SK-N-SH (cell line): ENCODE data around the gene HAUS7. TPM values are rescaled to one million over a fixed set of nuclear protein-coding genes. Genes with fewer than 3 reads are reported as not detected.
A peak's percentile ranks its signal among the peaks of the same experiment; 100 is the strongest.

Source experiments
- CTCF ChIA-PET: fragments of 300-600, 350-600 bp; formaldehyde crosslinking; extraction: SDS; loops from one replicate; lab custom pipeline; 2021; lab: Yijun Ruan, JAX
- POLR2A ChIA-PET: fragments of 350-600 bp; sonication (Branson Sonifier 250); formaldehyde crosslinking; extraction: SDS; loops from one replicate; lab custom pipeline; 2020; ENCODE audit warnings: antibody characterized with exemption, inconsistent platforms; lab: Yijun Ruan, JAX
- DNase-seq: peaks from one replicate; pipeline ENCODE4 v3.0.0; 2012
- H2AFZ ChIP-seq: fragments of 200-600 bp; sonication (generic); 2 replicates; pipeline ENCODE4 v1.8.1; 2016; ENCODE audit warnings: antibody characterized with exemption, mild to moderate bottlenecking, low read depth
- H3F3A ChIP-seq: fragments of 200-600 bp; sonication (generic); replicated peaks from 2 replicates; pipeline ENCODE3; 2016; ENCODE audit warnings: antibody characterized with exemption, mild to moderate bottlenecking; ENCODE audit not compliant: insufficient read depth
- H3K27ac ChIP-seq, 2 experiments: fragments of 200-500 bp in 1 of 2; fragments of 200-600 bp in 1 of 2; sonication (Bioruptor generic) in 1 of 2; sonication (generic), shearing (Covaris generic) in 1 of 2; 2 replicates each; pipeline versions ENCODE4 v1.5.1 to v1.6.1; 2014 to 2016; ENCODE audit warnings: low read depth in 2 of 2, inconsistent platforms in 1 of 2, low read length in 1 of 2, mild to moderate bottlenecking in 1 of 2, mixed read lengths in 1 of 2
- H3K27me3 ChIP-seq: fragments of 200-600 bp; sonication (generic), shearing (Covaris generic); 2 replicates; pipeline ENCODE4 v1.6.1; 2016; ENCODE audit warnings: mixed run types; ENCODE audit not compliant: insufficient read depth
- H3K36me3 ChIP-seq, 2 experiments: fragments of 200-500 bp in 1 of 2; fragments of 200-600 bp in 1 of 2; sonication (Bioruptor generic) in 1 of 2; sonication (generic) in 1 of 2; replicated peaks in 1 of 2; 2 replicates each; pipeline versions ENCODE3 to v1.5.1; 2014 to 2016; ENCODE audit warnings: low read length in 1 of 2, mild to moderate bottlenecking in 1 of 2; ENCODE audit not compliant: insufficient read depth in 2 of 2, control insufficient read depth in 1 of 2
- H3K4me1 ChIP-seq, 2 experiments: fragments of 200-500 bp in 1 of 2; fragments of 200-600 bp in 1 of 2; sonication (Bioruptor generic) in 1 of 2; sonication (generic), shearing (Covaris generic) in 1 of 2; 2 replicates each; pipeline versions ENCODE4 v1.5.1 to v1.6.1; 2014 to 2016; ENCODE audit warnings: low read depth in 1 of 2, low read length in 1 of 2, mixed run types in 1 of 2; ENCODE audit not compliant: insufficient read depth in 2 of 2, control insufficient read depth in 1 of 2
- H3K4me2 ChIP-seq: fragments of 200-600 bp; sonication (generic), shearing (Covaris generic); 2 replicates; pipeline ENCODE4 v1.6.1; 2017; ENCODE audit warnings: mixed run types
- H3K4me3 ChIP-seq, 2 experiments: fragments of 200-500 bp in 1 of 2; fragments of 200-600 bp in 1 of 2; sonication (Bioruptor generic) in 1 of 2; sonication (generic), shearing (Covaris generic) in 1 of 2; 2 replicates each; pipeline versions ENCODE4 v1.5.1 to v1.8.1; 2014 to 2016; ENCODE audit warnings: low read depth in 2 of 2, inconsistent platforms in 1 of 2, low read length in 1 of 2, mild to moderate bottlenecking in 1 of 2, mixed read lengths in 1 of 2, moderate library complexity in 1 of 2
- H3K79me2 ChIP-seq: fragments of 200-600 bp; sonication (generic); 2 replicates; pipeline ENCODE4 v1.8.1; 2017; ENCODE audit warnings: mild to moderate bottlenecking; ENCODE audit not compliant: insufficient read depth
- H3K9ac ChIP-seq: fragments of 200-600 bp; sonication (generic); 2 replicates; pipeline ENCODE4 v1.6.1; 2017; ENCODE audit warnings: mixed run types
- H3K9me2 ChIP-seq: fragments of 200-600 bp; sonication (generic); 2 replicates; pipeline ENCODE4 v1.6.1; 2017; ENCODE audit warnings: mixed run types
- H3K9me3 ChIP-seq: fragments of 200-600 bp; sonication (generic); 2 replicates; pipeline ENCODE4 v1.6.1; 2017; ENCODE audit warnings: mixed run types, mild to moderate bottlenecking, moderate library complexity
- H4K20me1 ChIP-seq: fragments of 200-600 bp; sonication (generic); 2 replicates; pipeline ENCODE4 v1.6.1; 2017; ENCODE audit warnings: mild to moderate bottlenecking, mixed run types; ENCODE audit not compliant: insufficient read depth
- ELF1 ChIP-seq: IDR thresholded peaks from 2 replicates; pipeline ENCODE4 v1.4.0; 2012
- FOXJ3 ChIP-seq: sonication (generic); formaldehyde crosslinking; IDR thresholded peaks from 2 replicates; pipeline ENCODE4 v1.5.1; 2020; ENCODE audit warnings: mild to moderate bottlenecking, missing genetic modification reagents
- FOXM1 ChIP-seq: IDR thresholded peaks from 2 replicates; pipeline ENCODE4 v1.4.0; 2012; ENCODE audit warnings: low read depth, mild to moderate bottlenecking
- GATA2 ChIP-seq: sonication (generic); formaldehyde crosslinking; IDR thresholded peaks from 2 replicates; pipeline ENCODE4 v1.5.0; 2020; ENCODE audit warnings: mild to moderate bottlenecking, missing genetic modification reagents
- NFIC ChIP-seq: IDR thresholded peaks from 2 replicates; pipeline ENCODE4 v1.4.0; 2012; ENCODE audit warnings: borderline replicate concordance
- SIN3A ChIP-seq: IDR thresholded peaks from 2 replicates; pipeline ENCODE4 v1.6.1; 2012; ENCODE audit warnings: low read depth, mild to moderate bottlenecking, low read length, moderate library complexity, borderline replicate concordance
- TAF1 ChIP-seq: IDR thresholded peaks from 2 replicates; pipeline ENCODE4 v1.6.1; 2012; ENCODE audit warnings: low read depth, mild to moderate bottlenecking, low read length, moderate library complexity, borderline replicate concordance
- WGBS: methylation state at CpG from one replicate; pipeline ENCODE4 v1.1.6; 2017; ENCODE audit warnings: low lambda C conversion rate; 5-methylcytosine and 5-hydroxymethylcytosine counted together
- polyA plus RNA-seq, 3 experiments: library from polyadenylated mRNA; depleted of rRNA; stranded (reverse); fragments of >200 nt; gene quantifications; 2 replicates each; pipeline ENCODE4 v1.2.3, GENCODE V29; 2012
- TF ChIP-seq, protein P1 (sequence below): fragments of 150-350 bp; IDR thresholded peaks from 2 replicates; pipeline ENCODE4 v1.6.1; 2017; ENCODE audit warnings: antibody characterized with exemption, low read length, low read depth, borderline replicate concordance
- TF ChIP-seq, protein P2 (sequence below): IDR thresholded peaks from 2 replicates; pipeline ENCODE4; 2012
- TF ChIP-seq, protein P3 (sequence below): IDR thresholded peaks from 2 replicates; pipeline ENCODE4 v1.4.0; 2012; ENCODE audit warnings: low read depth

The HAUS7 gene
- polyA plus RNA-seq, 1 of the 3 experiments (the other 2 are of a cell fraction): 39.7 TPM

DNA sequence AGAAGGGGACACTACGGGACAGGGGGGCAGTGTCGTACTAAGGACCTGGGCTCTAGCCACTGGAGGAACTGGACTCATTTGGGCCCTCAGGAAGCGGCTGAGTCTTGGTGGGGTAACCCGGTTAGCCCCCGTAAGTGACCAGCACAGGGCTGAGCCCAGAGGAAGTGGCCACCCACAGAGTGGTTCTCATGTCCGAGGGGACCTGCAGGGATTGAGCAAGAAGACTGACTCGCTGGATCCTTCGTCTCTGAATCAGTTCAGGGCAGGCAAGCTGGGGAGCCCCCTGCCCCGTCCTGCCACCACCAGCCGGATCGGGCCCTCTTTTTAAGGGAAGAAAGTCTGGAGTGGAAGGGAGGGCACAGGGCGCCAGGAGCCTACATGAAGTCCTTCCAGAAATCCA is 23.7 kb upstream of the HAUS7 start:
- WGBS: 46% methylated on average over 5 of the region's 12 CpGs
- Histone ChIP-seq H3K27me3 (no peaks in the 10 kb centered on the region), H3K79me2 (no peaks in the 10 kb centered on the region), H3K4me3 (no peak overlapping the region), H4K20me1 (no peaks in the 10 kb centered on the region), H3K9me3 (no peaks in the 10 kb centered on the region), H3K4me1 (peaks cover 8 to 48% of the 10 kb centered on the region in 2 experiments; a peak in 1 of 4 replicates), H2AFZ (no peak overlapping the region; the same call in 1 of the 2 replicates), H3K36me3 (no peaks in the 10 kb centered on the region), H3K9me2 (no peaks in the 10 kb centered on the region)
- POLR2A ChIA-PET: no interaction called here
- CTCF ChIA-PET: interaction anchor here (0.9 to 7.0 kb wide), 5 partner anchors 13 to 40 kb away, joined by 3 to 70 read pairs (median 3); partner anchors contain the start of gene HAUS7
- DNase-seq: no peak
- TF ChIP-seq, protein P1, sequence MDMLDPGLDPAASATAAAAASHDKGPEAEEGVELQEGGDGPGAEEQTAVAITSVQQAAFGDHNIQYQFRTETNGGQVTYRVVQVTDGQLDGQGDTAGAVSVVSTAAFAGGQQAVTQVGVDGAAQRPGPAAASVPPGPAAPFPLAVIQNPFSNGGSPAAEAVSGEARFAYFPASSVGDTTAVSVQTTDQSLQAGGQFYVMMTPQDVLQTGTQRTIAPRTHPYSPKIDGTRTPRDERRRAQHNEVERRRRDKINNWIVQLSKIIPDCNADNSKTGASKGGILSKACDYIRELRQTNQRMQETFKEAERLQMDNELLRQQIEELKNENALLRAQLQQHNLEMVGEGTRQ: no peak
- TF ChIP-seq, protein P2, sequence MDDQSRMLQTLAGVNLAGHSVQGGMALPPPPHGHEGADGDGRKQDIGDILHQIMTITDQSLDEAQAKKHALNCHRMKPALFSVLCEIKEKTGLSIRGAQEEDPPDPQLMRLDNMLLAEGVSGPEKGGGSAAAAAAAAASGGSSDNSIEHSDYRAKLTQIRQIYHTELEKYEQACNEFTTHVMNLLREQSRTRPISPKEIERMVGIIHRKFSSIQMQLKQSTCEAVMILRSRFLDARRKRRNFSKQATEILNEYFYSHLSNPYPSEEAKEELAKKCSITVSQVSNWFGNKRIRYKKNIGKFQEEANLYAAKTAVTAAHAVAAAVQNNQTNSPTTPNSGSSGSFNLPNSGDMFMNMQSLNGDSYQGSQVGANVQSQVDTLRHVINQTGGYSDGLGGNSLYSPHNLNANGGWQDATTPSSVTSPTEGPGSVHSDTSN: no peak
- no peak for TF ChIP-seq ELF1
- TF ChIP-seq FOXJ3: no peak
- TF ChIP-seq, protein P3, sequence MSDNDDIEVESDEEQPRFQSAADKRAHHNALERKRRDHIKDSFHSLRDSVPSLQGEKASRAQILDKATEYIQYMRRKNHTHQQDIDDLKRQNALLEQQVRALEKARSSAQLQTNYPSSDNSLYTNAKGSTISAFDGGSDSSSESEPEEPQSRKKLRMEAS: no peak
- no peak for TF ChIP-seq SIN3A
- TF ChIP-seq, all 33 proteins: peak for 0
- Histone ChIP-seq H3K27ac (no peak overlapping the region; a peak in 1 of 4 replicates), H3K4me2 (peak overlapping the region; percentile 37; the same call in 1 of the 2 replicates), H3F3A (peaks cover 5% of the 10 kb centered on the region), H3K9ac (no peak overlapping the region; the same call in 1 of the 2 replicates)

- Histone ChIP-seq H3K79me2 (no peaks in the 10 kb centered on the region), H3K36me3 (no peaks in the 10 kb centered on the region), H3K27ac (no peak overlapping the region), H3K9me3 (no peaks in the 10 kb centered on the region), H3F3A (peaks cover 5% of the 10 kb centered on the region), H3K4me1 (peaks cover 8 to 51% of the 10 kb centered on the region in 2 experiments; a peak in 2 of 4 replicates), H3K4me2 (no peak overlapping the region), H3K27me3 (no peaks in the 10 kb centered on the region), H2AFZ (no peak overlapping the region), H4K20me1 (no peaks in the 10 kb centered on the region), H3K4me3 (no peak overlapping the region), H3K9ac (no peak overlapping the region), H3K9me2 (no peaks in the 10 kb centered on the region)
- no peak for DNase-seq
- no peak for TF ChIP-seq NFIC
- TF ChIP-seq, protein P1: no peak
- no peak for TF ChIP-seq GATA2 (CRISPR knock-in tag)
- no peak for TF ChIP-seq FOXM1
- TF ChIP-seq, protein P3: no peak
- TF ChIP-seq TAF1: no peak
- ChIA-PET POLR2A (no interaction called here), CTCF (interaction anchor here (1.4 to 7.0 kb wide), 4 partner anchors 14 to 41 kb away, joined by 3 to 70 read pairs (median 9); partner anchors contain the start of gene HAUS7)
- 79% methylated on average over 11 of the region's 11 CpGs for WGBS
Measured at GRCh38 chrX:153493085-153493484, 22.7 kb upstream of the HAUS7 start.
